GM21360 (cell line): Measurements from ENCODE around the gene NR5A2.

ENCODE experiments used
- ATAC-seq: cut with Tn5 transposase; IDR thresholded peaks from one replicate; pipeline ENCODE4 v1.9.1; 2021; ENCODE audit warnings: mild to moderate bottlenecking, moderate library complexity; ENCODE audit not compliant: unreplicated experiment

Gene NR5A2

DNA sequence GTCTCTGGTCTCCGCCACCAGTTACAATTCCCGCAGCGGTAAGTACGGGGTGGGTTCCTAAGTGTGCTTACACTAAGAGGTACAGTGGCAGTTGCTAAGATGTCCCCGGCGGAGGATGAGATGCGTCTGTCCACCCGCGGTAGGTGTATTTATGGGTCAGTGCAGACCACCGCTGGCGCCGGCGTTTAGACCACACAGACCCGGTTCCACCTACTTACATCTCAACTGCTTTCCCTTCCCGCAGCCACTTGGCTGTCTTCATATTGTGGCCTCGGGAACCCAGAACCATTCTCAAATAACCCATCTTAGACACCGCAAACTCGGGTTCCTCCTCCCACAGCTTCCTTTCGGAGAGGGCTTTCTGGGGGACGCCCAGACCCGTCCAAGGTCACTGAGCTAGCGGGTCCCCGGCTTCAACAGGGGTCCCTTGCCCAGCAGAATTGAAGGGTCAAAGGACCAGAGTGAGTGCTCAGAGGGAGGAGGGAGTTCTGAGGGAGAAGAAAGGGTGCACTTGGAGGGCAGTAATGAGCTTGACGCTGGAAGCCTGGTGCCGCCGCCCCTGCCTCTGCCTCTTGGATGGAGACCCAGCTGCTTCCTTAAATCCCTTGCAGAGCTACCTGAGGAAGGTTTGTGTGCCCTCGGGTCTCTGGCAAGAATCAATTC lies 8.6 kb downstream of the NR5A2 start:
- ATAC-seq: no peak

DNA sequence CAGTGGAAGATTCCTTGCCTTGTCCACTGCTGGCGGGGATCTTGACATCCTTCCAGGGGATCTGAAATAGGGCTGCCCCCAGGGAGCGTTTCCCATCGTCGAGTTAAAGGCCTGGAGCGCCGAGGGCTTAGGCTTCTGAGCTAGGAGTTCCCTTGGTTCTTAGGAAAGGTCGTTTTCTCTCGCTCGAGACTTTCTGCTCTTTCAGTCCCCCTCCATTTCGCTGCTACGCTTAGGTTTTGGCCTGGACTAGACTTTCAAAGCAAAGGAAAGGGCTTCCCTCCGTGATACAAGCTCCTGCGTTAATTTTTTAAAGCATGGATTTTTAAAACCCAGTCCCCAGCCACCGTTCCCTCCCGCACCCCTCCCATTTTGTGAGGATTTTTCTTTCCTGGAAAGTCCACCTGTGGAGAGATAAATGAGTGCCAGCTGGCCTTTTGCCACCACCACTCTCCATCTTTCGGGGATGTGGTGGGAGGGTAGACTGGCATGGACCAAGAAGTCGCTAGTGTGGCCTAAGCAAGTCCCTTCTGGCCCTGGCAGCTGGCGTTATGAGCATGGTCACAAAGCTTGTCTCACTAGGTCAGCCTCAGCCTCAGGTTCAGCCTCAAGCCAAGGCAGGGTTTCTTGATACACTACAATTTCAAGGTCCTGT lies 9.2 kb downstream of the NR5A2 start:
- ATAC-seq: no peak

DNA sequence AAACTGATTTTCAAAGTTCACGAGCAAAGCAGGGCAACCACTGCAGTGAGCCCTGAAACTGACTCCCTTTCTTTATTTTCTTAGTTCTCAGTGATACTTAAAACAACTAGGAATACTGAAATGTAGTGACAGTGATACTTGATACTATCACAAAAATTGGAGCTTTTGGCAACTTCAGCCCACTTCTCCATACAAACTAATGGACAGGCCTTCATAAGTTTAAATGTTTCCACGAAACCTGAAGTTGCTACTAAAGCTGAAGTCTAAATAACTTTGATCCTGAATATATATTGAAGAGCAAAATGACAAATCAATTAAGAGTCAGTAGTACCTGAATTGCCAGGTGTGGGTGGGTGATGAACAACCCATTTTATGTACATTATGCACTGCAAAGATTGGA lies 10.0 kb downstream of the NR5A2 start:
- ATAC-seq: no peak

DNA sequence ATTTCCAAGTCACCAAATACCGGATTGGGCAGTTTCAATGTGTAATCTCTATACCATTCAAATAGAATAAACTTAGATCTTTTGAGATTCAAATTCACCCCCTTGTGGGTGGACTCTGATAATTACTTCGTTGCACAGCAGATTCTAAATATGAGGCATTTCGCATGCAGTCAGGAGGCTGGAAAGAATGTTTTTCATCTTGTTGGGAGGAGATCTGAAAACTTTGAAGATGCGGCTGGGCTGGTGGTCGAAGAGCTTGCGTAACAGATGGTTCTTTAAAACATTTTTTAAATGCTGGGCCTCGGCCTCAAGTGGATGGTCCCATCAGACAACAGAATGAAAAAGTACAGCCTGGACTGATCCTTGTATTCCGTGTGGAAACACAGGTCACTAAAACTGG lies 10.4 kb downstream of the NR5A2 start:
- ATAC-seq: no peak

DNA sequence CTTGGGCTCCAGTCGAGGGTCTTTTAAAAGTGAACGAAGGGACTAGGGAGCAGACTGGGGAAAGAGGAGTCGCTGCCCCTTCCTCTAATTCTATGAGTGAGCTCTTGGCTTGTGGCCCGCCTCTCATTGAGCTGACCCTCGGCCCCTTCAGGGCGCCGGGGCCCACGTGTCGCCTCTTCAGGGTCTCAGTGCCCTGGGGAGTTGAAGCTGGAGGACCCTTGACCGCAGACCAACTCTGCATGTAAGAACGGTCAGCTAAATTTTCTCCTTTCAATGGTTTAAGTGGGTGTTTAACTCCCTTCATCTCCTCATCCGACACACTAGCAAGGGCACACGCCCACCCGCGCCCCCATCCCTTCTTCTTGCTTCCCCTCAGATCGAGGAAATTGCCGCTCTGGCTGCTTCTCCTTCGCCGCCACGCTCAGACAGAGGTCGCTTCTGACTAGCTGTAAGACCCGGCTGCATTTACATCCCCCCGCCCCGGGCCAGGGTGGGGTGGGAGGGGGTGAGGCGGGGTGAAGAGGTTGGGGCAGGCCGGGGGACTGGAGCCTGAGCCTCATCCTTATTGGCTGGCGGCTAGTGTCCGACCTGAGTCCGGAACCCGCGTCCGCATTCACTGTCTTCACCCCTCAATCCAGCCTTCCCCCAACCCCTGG lies 10.9 kb downstream of the NR5A2 start:
- no peak for ATAC-seq

DNA sequence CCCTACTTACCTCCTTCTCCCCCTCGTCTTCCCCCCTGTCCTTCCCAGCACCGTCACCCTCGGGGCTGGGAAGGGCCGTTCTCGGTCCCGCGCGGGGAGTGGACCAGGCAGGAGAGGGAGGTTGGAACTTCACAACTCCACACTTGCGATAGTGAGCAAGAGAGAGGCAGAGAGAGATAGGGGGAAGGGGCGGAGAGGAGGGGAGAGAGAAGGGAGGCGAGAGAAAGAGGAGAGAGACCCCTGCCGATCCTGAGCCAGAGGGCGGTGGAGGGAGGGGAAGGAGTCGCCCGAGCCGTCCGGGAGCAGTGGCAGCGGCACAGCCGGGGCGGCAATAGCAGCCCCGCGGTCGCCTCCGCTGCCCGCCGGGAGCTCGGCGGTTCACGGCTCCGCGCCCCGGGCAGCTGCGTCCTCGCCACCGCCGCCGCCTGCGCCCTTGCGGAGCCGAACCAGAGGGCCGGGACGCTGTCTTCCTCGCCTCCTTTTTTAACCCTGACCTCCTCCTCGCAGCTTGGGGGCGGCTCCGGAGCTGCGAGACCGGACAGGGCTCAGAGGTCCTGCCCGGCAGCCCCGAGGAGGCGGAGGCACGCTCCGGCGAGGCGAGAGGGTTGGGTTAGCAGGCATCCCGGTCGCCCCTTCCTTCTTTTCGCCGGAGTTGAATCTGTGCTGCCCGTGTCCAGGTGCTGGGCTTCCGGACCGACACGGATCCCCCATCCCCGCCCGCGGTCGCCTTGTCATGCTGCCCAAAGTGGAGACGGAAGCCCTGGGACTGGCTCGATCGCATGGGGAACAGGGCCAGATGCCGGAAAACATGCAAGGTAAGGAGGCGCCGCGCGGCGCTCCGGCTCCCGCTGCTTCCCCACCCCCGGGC lies 11.7 kb downstream of the NR5A2 start:
- ATAC-seq: no peak

DNA sequence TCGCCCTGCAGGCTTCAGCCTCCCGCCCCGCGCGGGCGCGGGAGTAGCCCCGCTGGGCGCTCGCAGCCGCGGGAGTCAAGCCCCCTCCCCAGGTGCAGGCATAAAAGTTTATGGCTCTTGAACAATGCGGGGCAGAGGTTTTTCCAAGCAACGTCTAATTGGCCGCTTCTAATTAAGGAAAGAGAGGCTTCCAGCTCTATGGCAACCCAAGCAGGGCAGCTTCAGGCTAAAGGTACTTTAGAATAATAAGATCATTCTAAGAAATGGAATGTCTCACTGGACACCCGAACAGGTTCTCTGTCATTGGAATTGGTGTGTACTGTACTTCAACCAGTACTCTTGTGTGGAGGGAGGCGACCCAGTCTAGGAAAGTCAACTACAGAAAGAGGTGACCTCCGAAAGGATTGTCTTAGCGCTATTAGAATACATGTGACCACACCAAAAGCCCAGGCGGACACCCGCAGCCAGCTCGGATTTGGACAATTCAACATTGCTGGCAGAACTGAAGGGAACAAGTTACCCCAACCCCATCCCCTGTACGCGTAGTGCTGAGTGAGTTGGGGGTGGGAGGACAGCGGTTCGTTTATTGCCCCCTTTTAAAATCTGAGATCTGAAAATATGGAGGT lies 12.5 kb downstream of the NR5A2 start:
- ATAC-seq: no peak

DNA sequence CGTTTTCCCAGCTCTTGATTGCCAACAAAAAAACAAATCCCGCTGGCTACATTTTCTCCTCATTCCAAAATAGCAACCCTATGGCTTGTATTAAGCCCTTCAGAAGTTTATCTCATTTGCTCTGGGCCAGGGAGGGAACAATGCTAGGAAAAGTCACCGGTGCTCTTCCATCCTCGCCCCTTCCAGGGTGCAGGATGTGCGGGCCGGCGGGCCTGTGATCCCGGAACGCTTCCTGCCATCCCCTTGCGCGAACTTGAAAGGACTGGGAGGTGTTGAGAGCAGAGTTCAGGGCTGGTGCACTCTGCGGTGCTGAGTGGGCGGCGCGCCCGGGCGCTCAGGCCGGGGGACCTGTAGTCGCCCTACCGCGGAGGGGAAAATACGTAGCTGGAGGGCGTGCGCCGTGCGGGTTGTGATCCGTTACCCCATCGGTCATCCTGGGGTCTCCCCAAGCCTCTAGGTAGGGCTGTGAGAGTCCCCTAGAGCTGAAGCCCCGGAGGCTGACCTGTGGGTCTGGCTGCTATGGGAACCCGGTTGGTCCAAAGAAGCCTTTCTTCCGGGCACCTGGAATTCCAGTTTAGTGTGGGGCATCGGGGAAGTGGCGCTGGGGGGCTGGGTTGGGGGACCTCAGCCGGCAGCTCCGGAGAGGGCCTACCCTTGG lies 13.1 kb downstream of the NR5A2 start:
- ATAC-seq: no peak

DNA sequence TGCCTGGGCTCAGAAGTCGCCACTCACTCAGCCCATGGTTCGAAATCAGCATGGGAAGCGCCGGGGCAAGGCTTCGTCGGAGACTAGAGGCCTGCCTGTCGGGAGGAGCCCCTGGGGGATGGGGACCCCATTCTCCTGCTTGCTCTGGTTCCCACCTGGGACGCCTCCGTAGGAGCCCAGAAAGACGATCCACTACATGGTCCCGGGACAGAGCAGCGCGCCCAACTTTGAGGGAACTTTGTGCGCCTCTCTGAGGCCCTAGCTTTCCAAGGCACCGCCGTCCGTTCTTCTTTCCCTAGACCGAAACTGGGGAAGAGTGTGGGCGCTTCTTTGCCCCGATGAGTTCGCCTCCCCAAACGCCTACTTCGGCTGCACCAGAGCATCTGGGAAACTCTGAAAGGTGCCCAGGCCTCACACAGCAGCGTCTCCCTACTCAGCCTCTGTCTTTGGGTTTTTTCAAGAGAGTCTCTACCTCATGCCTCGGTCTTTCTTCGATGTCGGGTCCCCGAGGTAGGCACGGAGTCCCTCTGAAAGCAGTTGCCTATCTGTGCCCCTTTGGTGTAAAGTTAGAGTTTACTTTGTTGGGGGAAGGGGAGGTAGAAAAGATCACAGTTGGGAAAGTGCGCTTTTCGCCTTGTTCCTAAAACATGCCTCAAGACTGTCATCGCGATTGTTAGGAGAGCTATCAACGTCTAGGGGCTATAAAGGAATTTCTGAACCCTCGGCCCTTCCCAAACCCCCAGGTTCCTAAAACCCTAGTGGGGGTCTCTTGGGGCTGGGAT lies 14.0 kb downstream of the NR5A2 start:
- ATAC-seq: no peak

DNA sequence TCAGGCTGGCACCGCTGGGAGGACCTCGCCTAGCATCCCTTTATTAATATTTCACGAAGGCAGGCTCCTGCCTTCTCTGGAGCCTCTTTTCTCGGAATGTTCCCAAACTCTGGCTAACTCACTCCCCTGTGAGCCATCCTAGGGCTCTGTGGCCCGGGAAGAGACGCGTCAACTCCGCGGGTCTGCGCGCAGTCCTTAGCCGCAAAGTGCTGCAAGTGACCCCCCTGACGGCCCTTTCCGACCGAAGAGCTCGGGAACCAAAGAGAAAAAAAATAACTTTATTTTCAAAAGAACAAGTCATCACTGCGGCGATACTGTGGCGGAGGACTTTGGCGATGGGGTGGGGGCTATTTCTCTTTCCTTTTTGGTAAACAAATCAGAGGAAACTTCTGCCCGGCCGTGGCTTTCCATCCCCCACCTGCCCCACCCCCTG lies 14.6 kb downstream of the NR5A2 start:
- ATAC-seq: no peak

DNA sequence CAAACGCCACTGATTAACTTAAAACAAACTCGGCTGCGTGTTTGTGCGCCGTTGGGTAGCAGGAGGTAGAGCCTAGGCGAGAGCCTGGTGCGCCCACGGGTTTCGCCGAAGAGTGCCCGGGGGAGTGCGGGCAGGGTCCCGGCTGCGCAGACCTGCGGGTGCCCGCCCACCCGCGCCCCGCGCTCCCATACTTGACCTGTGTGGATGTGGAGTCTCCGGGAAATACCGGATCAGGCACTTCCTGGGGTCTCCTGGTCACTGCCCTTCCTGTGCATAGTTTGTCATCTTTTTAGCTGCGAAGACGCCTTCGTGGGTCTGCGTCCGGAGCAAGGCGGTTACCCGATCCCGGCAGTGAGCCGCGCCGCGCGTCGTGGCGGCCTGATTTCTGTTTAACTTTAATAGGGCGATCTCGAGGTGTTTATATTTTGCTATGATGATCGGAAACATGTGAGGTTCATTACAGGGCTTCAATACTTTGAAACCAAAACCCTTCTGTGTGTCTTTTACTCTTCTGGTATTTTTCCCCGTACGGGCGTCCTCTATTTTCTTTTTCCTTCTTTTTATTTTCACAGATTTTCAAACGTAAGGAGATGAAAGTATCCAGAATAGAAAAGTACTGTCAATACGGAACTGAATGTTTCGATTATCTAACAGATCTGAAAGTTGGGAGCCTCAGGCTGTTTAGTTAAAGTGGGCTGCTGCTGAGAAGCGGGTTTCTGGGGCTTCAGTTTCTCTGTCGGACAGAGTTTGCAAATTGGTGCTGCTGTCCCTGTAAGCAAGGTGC lies 15.2 kb downstream of the NR5A2 start:
- ATAC-seq: no peak

DNA sequence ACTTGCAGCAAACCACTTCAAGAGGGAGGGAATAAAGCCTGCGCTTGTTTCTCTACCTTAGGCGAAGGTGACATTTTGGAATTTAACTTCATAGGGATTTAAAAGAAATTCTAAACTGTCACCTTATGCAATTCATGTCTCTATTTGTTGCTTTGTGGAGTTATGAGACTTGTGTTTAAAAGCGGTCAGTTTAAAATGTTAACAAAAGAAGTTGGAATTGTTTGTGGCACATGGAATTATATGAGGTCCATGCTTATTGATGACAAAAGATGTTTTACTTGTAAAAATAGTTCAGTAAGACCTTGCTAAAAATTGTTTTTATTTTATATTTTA lies 15.8 kb downstream of the NR5A2 start:
- ATAC-seq: no peak

DNA sequence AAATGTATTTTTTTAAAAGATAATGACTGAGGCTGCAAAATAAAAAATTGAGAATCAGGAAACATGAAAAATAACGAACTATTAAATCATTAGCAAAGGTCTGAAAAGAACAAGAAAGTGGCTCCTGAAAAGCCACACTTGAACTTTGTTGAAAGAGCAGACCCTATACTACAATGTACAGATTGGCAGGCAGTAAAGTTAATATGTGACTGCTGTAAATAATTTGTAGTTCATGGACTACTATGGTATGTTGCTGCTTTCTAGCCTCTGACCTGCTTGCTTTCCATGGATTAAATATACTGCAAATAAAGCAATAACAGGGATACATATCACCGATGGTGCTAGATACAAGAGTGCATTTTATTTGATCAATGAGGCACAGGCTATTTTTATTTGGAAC lies 18.6 kb downstream of the NR5A2 start:
- no peak for ATAC-seq

DNA sequence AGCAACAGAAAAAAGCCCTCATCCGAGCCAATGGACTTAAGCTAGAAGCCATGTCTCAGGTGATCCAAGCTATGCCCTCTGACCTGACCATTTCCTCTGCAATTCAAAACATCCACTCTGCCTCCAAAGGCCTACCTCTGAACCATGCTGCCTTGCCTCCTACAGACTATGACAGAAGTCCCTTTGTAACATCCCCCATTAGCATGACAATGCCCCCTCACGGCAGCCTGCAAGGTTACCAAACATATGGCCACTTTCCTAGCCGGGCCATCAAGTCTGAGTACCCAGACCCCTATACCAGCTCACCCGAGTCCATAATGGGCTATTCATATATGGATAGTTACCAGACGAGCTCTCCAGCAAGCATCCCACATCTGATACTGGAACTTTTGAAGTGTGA lies 20.7 kb downstream of the NR5A2 start:
- ATAC-seq: no peak

DNA sequence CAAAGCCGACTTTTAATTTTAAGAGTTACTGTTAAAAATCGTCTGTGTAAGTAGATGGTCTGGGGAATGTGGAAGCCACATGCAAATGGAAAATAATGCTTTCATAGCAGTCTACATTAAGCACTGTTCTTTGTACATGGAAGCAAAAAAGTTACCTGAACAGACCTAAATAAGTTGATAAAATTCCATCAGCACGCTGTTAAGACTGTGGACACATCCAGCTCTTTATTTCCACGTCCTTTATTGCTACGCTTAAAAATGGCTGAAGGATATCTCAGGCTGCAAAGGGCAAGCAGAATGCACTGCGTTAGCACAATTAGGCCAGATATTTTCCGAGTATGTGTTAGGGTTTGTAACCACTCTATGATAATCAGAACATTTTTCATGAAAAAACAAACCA lies 22.3 kb downstream of the NR5A2 start:
- no peak for ATAC-seq

DNA sequence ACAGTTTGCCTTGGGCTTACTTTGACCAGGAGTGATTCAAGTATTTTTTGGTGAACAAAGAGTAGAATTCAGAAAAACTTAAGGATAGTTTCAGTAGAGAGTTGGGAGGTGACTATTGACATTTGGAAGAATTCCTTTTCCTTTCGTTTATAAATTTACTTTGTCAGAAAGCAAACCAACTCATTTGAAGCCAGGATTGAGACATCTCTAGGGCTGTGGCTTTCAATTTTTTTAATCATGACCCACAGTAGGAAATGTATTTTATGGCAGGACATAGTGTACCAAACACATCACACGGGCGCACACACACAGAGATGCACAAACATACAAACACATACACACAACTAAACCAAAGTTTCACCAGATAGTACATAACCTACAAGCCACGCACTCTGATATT lies 24.1 kb downstream of the NR5A2 start:
- ATAC-seq: no peak

DNA sequence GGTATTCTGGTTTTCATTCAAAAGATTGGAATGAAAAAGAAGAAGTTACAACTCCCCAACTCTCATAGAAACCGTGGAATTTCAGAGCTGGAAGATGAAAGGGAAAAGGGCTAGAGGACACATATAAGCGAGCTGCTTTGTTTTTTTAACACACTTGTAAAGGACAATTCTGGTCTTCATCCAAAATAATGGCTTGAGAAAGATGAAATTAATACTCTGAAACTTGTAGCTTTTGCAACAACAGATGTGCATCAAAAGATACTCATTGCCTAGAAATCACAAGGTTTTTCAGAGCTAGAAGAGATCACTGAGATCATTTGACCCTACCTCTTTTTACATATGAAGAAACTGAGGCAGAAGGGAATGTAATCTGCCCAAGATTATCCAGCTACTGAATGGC lies 25.6 kb downstream of the NR5A2 start:
- ATAC-seq: no peak

DNA sequence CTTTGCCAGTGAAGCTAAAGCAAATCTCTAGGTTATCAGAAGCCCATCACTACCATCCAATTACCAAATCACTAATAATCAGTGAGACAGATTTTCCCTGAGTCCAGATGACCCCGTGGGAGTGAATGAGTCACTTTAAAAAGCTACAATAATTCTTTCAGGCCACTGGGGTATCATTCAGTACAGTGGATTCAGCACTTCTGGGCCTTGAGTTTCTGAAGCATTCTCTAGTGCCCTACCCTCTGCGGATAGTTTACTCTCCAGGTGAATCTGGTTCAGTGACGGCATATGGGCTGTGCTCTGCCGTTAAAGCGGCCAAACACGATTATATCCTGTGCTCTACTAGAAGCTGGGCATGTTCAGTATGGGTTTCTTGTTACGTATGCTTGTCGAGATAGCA lies 26.1 kb downstream of the NR5A2 start:
- no peak for ATAC-seq

DNA sequence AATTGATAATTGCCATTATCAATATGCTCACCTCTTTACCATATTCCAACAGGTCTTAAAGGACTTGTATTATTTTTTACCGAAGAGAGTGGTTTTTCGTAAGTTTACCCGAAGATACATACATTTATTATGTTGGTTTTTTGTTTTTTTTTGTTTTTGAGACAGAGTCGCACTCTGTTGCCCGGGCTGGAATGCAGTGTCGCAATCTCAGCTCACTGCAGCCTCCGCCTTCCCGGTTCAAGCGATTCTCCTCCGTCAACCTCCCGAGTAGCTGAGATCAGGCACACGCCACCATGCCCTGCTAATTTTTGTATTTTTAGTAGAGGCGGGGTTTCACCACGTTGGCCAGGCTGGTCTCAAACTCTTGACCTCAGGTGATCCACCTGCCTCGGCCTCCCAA lies 30.8 kb downstream of the NR5A2 start:
- no peak for ATAC-seq
